Measurements from ENCODE around the gene PPP2R5D.
"Not testable (repeated sequence)": the region's sequence is repeated elsewhere in the genome, so short reads cannot be mapped to it uniquely, and the experiment has no call there.

PPP2R5D gene

DNA sequence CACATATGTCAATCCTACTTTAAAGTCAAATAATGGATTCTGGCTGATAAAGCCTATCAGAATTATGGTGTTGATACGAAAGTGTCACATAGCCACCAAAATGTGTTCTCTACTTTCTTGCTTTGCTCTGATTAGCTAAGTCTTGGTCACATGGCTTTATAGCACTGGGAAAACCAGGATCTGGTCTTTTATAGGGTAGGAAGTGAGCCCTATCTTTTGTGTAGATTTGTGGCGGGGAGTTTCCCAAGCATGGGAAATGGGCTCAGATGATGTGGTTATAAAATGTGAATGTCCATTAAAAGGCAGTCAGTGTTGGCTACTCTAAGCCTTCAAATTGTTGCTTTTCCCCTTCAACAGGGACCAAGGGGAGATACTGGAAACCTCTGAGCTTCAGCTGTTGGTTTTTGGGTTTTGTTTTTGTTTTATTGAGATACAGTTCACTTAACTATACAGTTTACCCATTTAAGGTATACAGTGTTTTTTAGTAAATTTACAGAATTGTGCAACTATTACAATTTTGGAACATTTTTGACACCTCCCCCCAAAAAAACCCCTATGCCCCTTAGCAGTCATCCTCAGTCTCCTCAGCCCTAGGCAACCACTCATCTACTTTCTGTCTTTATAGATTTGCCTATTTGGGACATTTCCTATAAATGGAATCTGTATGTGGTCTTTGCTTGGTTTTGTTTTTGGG, 49.3 kb downstream of the PPP2R5D start:
- no peak for DNase-seq

GRCh38 chr6:43034190-43034525, 49.8 kb downstream of the PPP2R5D start:
- no peak for DNase-seq

GRCh38 chr6:43035495-43036194, 51.3 kb downstream of the PPP2R5D start:
- no peak for DNase-seq

GRCh38 chr6:43036712-43037111, 52.3 kb downstream of the PPP2R5D start:
- DNase-seq, result no peak

GRCh38 chr6:43037197-43037596, 52.8 kb downstream of the PPP2R5D start:
- no peak for DNase-seq

DNA sequence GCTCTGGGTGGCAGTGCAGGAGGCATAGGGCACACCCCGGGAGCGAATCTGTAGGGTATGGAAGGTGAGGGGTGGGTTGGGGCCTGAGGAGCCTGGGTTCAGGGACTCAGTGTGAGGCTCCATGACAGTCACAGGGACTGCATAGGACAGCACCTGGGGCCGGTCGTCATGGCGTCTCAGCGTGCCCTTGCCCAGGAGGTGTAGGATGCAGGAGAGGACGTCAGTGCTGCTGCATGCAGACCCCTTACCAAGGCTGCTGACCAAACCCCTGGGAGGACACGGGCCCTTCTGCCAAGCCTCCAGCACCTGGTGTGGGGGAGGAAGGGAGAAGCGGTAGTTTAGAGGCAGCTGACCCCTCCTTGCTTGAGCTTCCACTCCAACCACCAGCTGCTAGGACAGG, 53.3 kb downstream of the PPP2R5D start:
- no peak for DNase-seq

GRCh38 chr6:43038727-43039126, 54.4 kb downstream of the PPP2R5D start:
- no peak for DNase-seq

DNA sequence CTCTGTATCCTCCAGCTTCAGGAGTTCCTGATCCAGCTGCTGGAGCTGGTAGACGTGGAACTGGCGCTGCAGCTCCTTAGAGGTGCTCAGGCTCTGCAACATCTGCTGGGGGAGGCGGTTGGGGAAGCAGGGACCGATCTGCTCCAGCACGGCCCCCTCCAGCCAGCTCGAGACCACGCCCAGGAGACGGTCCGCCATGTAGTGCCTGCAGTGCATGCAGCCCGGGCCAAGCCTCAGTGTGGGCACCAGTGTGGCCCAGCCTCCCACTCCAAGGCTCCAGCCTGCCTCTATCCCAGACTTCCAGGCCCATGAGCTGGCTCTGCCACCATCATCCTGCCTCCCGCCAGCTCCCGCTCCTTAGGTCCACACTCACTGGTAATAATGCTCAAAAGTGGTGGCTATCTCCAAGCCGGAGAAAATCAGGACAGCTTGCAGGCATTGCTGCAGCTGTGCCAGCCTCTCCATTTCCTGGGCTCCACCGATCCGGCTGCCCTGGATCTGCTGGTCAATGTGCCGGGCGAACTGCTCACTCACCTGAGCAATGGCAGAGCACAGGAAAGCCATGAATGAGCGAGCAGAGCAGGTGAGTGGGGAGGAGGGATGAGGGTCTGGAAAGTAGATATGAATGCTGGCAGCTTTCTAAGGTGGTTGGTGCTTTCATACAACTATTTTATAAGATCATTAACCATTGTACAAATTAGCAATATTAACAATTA, 56.3 kb downstream of the PPP2R5D start:
- no peak for DNase-seq

GRCh38 chr6:43041475-43041874, 57.1 kb downstream of the PPP2R5D start:
- not testable (repeated sequence) for DNase-seq

GRCh38 chr6:43043310-43043709, 58.9 kb downstream of the PPP2R5D start:
- no peak for DNase-seq

DNA sequence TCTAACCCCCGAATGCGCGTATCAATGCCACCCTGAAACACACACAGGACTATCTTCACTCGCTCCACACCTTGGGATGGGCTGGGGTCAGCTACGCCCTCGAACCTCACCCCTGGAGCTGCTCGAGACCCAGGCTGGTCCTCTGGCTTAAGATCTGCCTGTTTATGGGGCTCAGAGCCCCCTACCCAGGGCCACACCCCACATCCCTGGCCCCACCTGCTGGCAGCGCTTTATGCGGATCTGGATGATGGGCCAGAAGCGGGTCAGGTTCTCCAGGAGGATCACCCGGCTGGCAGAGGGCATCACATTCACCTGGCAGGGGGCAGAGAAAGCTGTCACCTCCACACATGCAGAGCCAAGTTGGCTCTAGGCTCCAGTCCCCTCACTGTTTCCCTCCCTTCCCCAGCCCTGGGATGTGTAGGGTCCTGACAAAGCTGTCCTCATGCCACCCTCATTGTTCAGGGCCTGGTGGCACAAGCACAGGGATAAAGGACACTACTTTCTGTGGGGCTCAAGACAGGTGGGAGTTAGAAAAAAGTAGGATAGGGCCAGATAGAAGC, 61.1 kb downstream of the PPP2R5D start:
- DNase-seq, result no peak

GRCh38 chr6:43047998-43048397, 63.6 kb downstream of the PPP2R5D start:
- no peak for DNase-seq

DNA sequence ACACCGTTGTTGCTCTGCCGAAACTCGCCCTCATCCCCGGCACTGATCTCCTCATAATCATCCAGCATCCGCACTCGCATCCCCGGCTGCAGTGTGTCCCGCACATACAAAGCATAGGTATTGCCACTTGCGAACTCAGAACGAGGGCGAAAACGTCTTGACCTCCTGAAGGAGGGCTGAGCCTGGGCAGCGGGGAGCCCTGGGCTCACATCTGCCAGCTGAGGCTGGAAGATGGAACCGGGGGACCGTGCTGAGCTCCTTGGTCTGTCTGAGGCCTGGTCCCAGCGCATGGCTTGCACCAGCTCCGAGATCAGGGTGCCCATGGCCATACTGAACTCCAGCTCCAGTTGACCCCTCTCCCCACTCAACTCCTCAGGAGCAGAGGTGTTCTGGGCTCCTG, 66.6 kb downstream of the PPP2R5D start:
- DNase-seq, result no peak

DNA sequence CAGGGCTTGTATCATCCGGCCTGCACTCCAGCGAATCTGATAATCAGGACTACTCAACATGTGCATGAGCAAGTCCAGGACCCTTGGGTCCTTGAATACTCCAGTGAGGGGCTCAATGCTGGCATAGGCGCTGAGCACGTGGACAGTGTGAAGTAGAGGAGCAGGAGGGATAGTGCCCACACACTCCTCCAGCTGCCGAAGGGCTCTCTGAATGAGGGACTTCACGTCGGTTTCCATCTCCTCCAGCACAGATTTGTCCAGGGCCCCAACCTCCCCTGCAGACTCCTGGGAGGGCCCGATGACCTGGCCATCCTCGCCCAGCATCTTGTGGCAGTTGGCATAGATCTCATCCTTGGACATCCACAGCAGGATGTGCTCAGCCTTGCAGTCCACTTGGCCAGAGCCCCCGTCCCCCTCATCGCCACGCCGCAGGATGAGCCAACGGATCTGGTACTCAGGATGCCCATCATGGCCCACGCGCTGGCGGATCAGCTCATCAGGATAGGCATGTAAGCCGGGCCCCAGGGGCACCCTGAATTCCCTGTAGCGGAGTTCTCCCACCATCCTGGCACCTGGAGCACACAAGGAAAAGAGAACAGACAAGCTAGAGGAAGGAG, 68.0 kb downstream of the PPP2R5D start:
- no peak for DNase-seq

DNA sequence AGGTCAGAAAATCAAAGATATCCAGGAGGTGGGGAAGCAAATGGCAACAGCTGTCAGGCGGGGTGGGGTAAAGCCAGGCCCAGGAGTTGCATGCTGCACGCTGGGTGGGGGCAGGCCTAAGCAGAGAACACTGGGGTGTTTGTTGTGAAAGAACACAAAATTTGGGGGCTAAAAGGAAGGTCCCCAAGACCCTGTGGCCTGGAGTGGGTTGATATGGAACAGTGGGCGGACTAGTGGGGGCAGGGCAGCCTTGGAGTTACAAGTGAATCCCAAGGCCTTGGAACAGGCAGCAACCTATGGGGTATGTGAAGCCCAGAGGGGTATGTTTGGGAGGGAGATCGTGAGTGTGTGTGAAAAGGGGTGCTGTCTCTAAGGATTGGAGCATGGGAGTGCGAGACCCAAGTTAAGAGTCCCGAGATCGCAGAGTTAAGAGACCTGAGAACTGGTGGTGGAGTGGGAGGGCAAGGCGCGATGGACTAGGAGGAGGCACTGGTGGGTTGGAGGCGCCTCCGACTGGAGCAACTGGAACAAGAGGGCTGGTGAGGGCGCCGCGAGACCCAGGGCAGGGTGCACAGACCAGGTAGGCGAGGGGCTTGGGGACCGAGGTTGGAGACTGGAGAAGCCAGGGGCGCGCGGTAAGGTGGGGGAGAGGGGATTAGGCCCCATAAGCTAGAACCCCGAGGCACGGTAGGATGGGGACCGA, 68.6 kb downstream of the PPP2R5D start:
- DNase-seq, result no peak

DNA sequence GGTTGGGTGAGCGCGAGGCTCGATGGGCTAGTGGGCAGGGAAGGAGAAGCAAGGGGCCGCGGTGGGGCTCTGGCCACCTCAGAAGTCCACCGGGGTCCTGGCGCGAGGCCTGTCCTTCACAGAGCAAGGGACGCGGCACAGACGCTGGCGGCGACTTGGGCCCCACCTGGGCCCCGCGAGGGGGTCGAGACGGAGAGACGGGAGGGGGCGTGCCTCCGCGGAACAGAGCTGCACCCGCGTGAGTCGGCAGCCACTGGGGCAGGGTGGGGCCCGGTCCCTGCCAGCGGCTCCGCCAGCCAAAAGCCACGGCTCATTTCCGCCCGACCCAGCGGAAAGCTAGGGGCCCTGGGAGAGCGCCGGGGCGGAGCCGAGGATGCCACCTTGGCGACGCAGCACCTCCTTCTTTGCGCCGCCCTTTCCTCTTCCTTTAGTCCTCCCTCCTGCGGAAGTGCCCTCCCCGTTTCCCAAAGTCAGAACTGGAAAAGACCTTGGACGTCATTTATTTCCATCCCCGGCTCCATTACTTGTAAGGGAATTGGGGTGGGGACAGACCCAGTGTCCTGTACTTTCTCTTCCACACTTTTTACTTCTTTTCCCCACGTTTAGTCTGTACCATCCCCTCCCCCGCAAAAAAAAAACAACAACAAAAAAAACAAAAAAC, 69.3 kb downstream of the PPP2R5D start, which contains the start of gene CUL7:
CUL7 (minus strand) TSS at position 307 of the 661 bp plus-strand sequence. CDS start 1,063 bp downstream, outside the sequence.
- DNase-seq, result peak; percentile 95

DNA sequence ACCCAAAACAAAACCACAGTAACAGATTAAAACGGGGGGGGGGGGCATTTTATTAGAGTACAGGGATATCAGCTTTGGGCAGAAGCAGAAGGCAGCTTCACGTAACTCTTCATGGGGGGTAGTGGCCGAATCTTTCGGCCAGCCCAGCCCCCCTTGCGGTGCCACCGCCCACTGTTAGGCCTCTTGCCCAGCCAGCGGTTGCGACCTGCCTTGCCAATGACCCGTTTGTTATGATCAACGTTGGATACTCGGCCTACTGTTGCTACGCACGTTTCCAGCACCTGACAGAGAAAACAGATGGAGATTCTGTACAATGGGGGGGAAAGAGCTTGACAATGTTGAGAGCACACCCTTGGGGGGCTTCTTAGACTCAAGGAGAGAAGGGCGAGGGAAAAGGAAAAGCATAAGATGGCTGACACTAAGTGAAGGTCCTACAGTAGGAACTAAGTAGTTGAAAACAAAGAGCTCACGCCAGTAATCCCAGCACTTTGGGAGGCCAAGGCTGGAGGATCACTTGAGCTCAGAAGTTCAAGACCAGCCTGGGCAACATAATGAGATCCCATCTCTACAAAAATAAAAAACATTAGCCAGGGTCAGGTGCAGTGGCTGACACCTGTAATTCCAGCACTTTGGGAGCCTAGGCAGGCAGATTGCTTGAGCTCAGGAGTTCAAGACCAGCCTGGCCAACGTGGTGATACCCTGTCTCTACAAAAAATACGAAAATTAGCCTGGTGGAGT, 70.0 kb downstream of the PPP2R5D start:
- no peak for DNase-seq

DNA sequence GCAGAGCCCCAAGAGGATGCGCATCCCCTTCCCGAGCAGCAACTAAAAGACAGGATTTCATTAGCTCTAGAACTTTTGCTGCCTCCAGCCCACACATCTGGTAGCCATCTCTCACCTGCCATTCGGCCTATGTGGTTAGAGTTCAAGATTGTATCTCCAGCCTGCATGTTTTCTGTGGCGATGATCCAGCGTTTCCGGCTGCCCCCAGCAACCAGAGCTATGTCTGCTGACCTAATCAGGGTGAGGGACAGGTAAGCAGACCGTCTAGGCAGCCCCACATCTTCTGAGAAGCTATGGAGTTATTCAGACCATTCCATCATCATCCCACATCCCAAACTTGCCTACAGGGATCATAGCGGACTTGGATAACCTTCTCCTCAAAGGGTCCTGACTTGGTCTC, 71.6 kb downstream of the PPP2R5D start:
- DNase-seq, result no peak

DNA sequence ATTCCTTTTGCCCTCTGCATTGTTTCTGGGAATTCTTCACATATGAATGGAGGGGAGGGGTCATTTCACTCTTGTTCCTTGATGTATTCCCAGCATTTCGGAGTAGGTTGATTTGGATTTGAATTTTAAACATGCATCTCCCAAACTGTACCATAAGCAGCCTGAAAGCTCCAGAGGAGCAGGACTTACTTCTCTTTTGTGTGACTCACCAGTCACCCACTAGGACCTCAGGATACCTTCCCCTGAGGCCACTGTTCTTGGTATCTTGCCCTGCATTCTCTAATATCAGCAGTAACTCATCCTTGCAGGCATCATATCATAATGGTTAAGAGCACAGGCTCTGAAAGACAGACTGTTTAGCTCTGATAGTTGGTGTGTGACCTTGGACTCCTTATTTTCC, 74.2 kb downstream of the PPP2R5D start:
- no peak for DNase-seq

GRCh38 chr6:43059168-43060033, 75.0 kb downstream of the PPP2R5D start, which contains the start of the genes KLC4 and MRPL2:
Gene KLC4 (plus strand): TSS chr6:43059631. CDS start chr6:43061336, 1,705 bp downstream.
Gene MRPL2 (minus strand): TSS chr6:43059434. CDS start chr6:43059381, 53 bp downstream.
- peak; percentile 98 for DNase-seq

Data from NCI-H1105 (cell line).